Activated CD4-positive, CD25-positive, alpha-beta regulatory T cell treated with anti-CD3 and anti-CD28 coated beads, Interleukin-2, amount 50 U/mL, for 72 hours (primary cell): Measurements from ENCODE around the gene DUS2.
"Not testable (repeated sequence)": the region's sequence is repeated elsewhere in the genome, so short reads cannot be mapped to it uniquely, and the experiment has no call there.

Source experiments
- DNase-seq: peaks from one replicate; pipeline ENCODE4 v3.0.0; 2021

The DUS2 gene

DNA sequence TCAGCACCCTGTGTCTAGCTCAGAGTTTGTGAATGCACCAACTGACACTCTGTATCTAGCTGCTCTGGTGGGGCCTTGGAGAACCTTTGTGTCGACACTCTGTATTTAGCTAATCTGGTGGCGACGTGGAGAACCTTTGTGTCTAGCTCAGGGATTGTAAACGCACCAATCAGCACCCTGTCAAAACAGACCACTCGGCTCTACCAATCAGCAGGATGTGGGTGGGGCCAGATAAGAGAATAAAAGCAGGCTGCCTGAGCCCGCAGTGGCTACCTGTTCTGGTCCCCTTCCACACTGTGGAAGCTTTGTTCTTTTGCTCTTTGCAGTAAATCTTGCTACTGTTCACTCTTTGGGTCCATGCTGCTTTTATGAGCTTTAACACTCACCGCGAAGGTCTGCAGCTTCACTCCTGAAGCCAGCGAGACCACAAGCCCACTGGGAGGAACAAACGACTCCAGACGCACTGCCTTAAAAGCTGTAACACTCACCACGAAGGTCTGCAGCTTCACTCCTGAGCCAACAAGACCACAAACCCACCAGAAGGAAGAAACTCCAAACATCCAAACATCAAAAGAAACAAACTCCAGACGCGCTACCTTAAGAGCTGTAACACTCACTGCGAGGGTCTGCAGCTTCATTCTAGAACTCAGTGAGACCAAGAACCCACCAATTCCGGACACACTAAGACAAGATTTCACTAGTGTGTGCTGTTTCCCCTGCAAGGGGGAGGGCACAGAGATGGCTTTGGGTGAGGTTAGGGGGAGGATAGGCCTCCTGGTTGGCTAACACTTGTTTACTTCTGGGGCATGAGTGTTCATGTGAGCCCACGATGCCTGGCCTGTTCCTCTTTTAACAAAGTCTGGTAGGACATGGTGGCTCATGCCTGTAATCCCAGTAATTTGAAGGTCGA is 24.1 kb upstream of the DUS2 start, which contains the start of gene DPEP2:
TSS of gene DPEP2 (minus strand) at position 706 of the 910 bp plus-strand sequence. CDS start 6,272 bp downstream, outside the sequence.
- DNase-seq, result not testable (repeated sequence)

DNA sequence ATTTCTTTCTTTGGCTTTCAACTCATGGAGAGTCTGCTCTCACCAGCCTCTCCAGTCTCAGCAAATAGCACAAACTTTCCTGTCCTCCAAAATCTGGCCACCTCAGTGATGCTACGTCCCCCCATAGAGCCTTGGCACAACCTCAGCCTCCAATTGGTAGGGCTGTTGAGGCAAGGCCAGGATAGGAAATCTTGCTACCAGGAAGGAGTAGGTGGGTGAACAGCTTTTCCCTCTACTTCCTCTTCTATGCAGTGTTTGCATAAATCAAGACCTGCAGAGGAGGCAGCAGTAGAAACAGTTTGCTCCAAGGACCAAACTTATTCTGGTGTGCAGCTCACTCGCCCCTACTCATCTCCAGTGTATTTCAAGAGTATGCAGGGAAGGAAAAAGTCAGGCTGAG is 23.1 kb upstream of the DUS2 start:
- no peak for DNase-seq

DNA sequence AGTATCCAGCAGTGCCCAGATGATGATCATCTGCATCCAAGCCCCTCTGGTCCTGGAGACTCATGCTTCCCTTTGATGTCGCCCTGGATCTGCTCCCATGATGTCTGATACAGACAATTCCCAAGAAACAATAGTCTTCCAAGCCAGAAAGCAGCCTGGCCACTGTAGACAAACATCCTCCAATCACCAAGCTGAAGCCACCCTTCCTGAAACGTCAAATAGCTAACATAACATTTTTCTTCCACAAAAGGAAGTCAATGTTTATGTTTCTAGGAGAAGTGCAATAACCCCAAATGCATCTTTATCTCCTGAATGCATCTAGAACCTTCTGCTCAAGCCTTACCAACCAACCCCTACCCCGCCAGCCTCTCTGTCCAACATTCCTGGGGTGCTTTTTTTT is 22.6 kb upstream of the DUS2 start:
- DNase-seq, result no peak

DNA sequence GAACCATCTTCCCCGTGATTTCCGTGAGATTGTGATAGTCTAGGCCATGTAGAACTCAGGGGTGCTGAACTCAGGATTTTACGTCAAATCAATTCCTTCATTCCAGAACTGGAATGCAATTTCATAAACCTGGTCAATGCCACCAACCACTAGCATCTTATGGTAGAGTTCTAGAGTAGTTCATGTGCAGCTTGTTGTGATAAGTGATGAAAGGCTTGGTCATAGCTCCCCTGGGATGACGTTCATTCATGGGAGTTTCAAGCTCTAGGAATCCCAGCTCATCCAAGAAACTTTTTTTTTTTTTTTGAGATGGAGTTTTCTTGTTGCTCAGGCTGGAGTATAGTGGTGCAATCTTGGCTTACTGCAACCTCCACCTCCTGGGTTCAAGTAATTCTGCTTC is 20.1 kb upstream of the DUS2 start:
- DNase-seq, result no peak

DNA sequence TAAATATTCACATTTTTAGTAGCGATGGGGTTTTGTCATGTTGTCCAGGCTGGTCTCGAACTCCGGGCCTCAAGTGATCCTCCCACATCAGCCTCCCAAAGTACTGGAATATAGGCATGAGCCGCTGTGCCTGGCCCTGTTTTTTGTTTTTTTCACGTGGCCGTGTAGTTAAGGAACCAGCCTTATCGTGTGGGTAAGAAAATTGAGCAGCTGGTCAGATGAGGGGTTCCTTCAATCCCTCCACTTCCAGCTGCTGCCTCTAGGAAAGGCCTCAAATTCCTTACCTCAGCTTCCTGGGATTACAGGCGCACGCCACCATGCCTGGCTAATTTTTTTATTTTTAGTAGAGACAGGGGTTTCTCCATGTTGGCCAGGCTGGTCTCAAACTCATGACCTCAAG is 17.9 kb upstream of the DUS2 start:
- DNase-seq, result no peak

DNA sequence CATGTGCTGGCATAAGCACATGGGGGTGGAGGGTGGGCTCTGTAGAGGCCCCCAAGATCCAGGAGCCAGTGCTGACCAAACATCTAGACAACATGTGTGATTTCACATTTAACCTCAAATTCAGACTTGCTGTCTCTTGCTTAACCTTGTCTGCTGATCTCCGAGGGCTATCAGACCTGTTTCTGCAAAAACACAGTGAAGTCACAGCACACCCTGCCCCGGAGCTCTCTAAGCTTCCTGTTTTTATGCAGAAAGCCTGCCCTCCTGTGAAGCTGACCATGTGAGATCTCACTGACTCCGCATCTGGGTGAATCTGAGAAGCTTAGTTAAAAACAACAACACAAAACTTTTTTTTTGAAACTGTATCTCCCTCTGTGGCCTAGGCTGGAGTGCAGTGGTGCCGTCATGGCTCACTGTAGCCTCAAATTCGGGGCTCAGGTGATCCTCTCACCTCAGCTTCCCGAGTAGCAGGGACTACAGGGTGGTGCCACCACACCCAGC is 17.2 kb upstream of the DUS2 start:
- peak; percentile 52 for DNase-seq

DNA sequence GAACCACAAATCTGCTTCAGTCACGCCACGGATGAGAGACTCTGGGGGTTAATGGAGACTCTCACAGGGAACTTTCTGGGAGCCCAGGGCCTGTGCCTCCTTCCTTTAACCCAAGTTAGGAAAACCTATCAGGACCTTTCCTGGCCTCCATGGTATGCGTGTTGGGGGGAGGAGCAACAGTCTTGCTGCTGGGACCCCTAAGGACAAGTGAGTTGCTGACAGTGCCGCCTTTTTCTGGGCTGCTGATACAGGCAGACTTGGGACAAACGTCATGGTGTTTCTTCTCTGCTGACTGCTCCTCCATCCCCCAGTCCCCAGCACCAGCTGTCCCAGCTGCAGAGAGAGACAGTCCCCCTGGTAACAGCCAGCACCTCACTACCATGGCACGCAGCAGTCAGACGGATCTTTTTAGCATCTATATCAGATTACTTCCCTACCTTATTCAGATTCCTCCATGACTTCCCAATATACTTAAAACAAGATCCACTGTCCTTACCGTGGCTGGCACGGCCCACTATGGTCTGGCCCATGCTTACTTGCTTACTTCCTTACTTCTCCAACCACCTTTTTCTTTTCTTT is 13.8 kb upstream of the DUS2 start:
- DNase-seq, result no peak

DNA sequence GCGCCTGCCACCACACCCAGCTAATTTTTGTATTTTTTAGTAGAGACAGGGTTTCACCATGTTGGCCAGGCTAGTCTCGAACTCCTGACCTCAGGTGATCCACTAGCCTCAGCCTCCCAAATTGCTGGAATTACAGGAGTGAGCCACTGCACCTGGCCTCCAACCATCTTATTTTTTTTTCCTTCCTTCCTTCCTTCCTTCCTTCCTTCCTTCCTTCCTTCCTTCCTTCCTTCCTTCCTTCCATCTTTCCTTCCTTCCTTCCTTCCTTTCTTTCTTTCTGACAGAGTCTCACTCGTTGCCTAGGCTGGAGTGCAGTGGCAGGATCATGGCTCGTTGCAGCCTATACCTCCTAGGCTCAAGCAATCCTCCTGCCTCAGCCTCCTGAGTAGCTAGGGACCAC is 13.2 kb upstream of the DUS2 start:
- not testable (repeated sequence) for DNase-seq

DNA sequence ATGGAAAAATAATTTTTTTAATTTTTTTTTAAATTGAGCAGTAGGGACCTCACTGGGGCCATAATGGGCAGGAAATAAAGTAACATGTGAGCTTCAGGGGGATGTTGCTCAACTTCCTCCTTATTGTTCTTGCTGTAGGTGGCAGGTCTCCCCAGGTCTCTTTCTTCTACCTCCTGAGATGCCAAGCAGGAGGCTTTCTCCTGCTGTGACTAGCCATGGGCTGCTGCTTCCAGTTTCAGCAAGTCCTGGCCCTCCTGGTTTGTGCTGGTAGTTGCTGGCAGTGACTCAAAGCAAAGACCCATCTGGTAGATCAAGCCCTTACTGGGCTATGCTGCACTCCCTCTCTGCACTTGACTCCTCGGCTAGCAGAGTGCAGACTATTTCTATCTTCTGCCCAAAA is 9.6 kb upstream of the DUS2 start:
- no peak for DNase-seq

DNA sequence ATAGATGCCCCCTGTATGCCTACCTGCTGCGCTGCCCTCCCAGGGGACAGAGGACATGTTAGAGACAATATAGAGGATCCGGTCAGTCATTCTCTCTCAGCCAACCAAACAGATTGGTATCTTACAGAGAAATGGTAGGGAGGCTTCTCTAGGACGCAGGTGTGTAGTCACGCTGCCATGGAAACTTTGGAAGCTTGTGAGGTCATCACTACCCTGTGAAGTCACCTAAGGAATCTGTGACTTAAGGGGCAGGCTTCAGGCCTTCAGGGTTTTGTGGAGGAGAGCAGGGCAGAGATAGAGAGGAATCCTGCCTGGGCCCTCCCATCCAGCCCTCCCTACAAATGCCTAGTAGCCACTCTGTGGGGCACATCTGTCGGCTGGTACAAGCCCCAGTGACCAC is 7.4 kb upstream of the DUS2 start, which contains the start of gene DPEP2NB:
TSS of gene DPEP2NB (minus strand) at position 231 of the 400 bp plus-strand sequence. CDS start at position 90, 141 bp downstream.
- no peak for DNase-seq

DNA sequence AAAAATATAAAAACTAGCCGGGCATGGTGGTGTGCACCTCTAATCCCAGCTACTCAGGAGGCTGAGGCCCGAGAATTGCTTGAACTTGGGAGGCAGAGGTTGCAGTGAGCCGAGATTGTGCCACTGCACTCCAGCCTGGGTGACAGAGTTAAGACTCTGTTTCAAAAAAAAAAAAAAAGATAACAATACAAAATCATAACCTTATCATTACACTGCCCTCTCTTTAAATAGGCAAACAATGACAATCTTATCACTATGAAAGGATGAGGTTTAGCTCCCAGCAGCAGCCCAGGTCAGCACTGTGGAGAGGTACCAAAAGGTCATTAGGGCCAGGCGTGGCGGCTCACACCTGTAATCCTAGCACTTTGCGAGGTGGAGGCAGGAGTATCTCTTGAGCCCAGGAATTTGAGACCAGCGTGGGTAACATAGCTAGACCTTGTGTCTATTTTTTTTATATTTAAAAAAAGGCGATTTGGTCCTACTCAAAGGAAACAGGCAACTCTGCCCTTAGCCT is 3.9 kb upstream of the DUS2 start:
- DNase-seq, result no peak

DNA sequence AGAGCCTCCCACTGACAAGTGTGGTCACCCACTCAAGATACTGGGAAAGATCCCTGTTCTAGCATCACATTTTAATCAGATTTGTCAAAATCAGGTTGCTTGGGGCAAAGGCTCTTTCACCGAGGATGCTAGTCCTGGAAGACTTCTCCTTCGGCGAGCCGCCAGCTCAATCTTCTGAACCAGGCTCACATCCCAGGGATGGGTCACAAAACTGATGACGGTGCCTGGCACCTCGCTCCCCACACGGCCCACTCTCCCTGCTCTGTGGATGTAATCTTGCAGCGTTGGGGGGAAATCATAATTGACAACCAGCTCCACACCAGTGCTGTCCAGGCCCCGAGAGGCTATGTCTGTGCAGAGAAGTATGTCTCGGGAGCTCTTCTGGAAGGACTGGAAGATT is 1.6 kb upstream of the DUS2 start:
- DNase-seq, result no peak

DNA sequence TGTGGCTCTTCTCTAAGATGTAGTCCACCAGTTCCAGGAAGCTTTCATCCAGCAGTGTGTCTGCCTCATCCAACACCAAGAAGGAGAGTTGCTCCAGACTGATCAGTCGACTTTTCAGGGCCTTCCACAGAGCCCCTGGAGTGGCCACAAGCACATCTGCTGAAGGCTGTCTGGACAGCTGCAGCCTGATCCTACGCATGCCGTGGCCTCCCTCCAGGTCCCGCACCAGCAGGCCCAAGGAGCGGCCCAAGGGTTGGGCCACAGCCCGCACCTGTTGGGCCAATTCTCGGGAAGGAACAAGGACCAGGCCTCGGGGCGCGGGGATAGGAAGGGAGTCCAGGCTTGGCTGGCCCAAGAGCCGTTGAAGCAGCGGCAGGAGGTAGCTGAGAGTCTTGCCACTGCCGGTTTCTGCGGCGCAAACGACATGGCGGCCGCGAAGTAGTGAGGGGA is 781 bp upstream of the DUS2 start:
- DNase-seq, result no peak

DNA sequence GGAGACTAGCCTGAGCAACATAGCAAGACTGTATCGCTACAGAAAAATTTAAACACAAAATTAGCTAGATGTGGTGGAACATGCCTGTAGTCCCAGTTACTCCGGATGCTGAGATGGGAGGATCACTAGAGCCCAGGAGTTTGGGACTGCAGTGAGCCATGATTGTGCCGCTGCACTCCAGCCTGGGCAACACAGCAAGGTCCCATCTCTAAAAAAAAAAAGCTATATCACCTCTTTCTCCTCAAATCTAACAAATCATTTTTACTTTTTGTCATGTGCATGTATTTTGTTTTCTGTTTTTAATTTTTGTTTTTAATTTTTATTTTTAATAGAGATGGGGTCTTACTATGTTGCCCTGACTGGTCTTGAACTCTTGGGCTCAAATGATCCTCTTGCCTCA is 5.9 kb downstream of the DUS2 start:
- no peak for DNase-seq

DNA sequence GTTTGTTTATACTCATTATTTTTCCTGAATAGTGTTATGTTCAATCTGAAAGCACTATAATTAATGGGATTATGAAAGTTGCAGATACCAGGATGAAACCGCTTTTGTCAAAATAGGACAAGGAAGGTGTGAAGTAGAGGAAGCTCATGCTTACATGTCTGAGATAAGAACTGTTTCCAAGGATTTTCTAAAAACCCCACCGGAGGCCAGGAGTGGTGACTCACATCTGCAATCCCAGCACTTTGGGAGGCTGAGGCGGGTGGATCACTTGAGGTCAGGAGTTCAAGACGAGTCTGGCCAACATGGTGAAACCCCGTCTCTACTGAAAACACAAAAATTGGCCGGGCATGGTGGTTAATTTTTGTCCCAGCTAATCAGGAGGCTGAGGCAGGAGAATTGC is 7.0 kb downstream of the DUS2 start:
- DNase-seq, result not testable (repeated sequence)

DNA sequence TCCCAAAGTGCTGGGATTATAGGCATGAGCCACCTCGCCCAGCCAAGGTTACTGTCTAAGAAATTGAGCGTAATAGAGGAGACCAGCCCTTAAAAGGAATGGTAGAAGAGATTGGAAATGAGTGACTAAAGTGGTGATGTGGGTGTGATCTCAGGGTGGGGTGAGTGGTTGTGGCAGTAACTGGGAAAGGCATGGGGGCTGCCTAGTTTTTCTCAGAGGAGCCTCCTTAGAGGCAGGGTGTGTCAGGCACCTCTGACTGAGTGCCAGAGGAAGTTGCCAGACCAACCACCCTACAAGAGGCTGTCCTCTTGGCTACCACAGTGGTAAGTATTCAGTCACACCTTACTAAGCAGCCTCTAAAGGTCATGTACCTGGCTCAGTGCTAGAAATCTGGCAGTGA is 8.9 kb downstream of the DUS2 start:
- no peak for DNase-seq

DNA sequence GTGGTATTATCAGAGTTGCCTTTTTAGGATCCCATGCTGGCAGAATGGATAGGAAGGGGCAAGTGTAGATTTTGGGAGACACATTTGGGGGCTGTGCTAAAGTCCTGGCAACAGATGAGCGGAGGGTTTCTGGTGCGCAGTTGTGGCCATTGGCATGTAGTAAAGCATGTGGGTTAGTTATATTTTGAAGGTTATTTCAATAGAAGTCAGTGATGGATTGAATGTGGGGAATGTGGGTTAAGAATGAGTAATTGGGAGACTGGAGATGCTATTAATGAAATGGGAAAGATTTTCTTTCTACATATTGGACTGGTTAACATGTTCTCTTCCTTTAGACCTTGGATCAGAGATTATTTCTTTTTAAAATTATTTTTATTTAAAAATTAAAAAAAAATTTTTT is 10.0 kb downstream of the DUS2 start:
- DNase-seq, result no peak

DNA sequence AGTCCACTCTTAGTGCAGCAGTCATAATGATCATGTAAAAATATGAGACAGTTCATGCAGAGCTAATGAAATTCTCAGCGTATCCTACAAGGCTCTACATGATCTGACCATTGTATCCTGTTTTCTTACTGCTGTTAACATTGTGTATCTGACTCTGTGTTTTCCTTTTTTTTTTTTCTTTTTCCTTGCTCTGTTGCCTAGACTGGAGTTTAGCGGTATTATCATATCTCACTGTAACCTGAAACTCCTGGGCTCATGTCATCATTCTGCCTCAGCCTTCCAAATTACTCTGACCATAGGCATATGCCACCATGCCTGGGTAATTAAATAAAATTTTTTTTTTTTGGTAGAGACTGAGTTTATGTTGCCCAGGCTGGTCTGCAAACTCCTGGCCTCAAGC is 12.1 kb downstream of the DUS2 start:
- no peak for DNase-seq

DNA sequence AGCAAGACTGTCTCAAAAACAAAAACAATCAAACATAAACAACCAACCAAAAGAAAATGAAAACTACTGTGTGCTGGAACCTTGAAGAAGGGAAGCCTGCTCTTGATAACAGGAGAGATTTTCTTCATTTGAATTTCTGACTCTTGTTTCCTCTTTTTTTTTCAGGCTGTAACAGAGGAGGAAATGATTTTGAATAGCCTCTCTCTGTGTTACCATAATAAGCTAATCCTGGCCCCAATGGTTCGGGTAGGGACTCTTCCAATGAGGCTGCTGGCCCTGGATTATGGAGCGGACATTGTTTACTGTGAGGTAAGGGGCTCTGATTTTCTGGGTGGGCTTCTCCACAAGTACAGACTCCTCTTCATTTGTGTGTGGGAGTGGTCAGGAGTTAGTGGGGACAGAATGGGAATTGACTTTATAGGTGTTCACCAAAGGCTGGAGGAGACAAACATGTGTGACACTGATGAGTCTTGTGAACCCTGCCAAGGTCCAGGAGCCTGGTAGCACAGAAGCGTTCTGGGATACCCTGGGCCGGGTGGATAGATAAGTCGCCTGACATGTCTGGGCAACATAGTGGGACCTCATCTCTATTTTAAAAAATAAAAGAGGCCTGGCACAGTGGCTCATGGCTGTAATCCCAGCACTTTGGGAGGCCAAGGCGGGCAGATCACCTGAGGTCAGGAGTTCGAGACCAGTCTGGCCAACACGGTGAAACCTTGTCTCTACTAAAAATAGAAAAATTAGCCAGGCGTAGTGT is 14.9 kb downstream of the DUS2 start:
- DNase-seq, result no peak

DNA sequence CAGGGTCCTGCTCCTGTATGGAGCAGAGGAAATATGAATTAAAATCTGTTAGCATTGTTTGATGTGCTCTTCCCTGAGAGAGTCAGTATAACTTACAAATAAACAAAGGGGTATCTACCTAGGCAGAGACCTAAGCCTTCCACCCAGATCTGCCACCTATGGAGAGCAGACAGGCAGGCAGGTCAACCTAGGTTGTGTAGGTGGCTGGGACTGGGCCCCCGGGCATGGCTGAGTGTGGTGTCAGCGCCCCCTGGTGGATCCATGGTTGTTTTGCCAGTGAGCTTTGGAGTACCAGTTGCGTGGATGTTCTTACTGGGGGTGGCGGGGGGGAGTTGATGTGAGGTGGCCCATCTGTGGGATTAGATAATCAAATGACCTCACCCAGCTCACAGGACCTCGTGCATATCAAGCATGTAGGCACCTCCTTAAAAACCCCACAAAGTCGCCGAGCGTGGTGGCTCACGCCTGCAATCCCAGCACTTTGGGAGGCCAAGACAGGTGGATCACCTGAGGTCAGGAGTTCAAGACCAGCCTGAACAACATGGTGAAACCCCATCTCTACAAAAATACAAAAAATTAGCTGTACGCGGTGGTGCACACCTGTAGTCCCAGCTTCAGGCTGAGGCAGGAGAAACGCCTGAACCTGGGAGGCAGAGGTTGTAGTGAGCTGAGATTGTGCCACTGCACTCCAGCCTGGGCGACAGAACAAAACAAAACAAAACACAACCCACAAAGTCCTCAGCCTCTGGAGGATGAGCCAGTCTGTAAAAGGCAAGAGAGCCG is 17.6 kb downstream of the DUS2 start:
- peak; percentile 91 for DNase-seq

DNA sequence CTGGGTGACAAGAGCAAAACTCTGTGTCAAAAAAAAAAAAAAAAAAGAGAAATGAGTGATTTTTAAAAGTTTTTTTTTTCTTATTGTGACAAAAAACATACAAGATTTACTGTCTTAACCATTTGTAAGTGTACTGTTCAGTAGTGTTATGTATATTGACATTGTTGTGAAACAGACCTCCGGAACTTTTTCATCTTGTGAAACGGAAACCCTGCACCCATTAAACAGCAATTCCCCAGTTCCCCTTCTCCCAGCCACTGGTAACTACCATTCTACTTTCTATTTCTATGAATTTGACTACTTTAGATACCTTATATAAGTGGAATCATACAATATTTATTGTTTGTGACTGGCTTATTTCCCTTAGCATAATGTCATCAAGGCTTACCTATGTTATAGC is 18.7 kb downstream of the DUS2 start:
- DNase-seq, result no peak

DNA sequence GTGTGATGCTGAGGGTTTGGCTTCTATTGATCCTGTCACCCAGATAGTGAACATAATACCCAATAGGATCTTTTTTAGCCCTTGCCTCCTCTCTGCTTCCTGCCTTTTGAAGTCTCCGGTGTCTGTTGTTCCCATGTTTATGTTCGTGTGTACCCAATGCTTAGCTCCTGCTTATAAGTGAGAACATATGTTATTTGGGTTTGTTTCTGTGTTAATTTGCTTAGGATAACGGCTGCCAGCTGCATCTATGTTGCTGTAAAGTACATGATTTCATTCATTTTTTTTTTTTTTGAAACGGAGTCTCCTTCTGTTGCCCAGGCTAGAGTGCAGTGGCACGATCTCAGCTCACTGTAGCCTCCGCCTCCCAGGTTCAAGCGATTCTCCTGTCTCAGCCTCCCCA is 23.0 kb downstream of the DUS2 start:
- DNase-seq, result no peak
